ENCODE measurements around the gene PRUNE2. TPM values are rescaled to one million over a fixed set of nuclear protein-coding genes. Genes with fewer than 3 reads are reported as not detected.

The PRUNE2 gene
- total and polyA plus RNA-seq, 9 of the 15 experiments (the other 6 are each of a cell fraction or from before 2014, with no cell fraction given), result 0.05 to 0.45 (median 0.18) TPM; not detected in 1

DNA sequence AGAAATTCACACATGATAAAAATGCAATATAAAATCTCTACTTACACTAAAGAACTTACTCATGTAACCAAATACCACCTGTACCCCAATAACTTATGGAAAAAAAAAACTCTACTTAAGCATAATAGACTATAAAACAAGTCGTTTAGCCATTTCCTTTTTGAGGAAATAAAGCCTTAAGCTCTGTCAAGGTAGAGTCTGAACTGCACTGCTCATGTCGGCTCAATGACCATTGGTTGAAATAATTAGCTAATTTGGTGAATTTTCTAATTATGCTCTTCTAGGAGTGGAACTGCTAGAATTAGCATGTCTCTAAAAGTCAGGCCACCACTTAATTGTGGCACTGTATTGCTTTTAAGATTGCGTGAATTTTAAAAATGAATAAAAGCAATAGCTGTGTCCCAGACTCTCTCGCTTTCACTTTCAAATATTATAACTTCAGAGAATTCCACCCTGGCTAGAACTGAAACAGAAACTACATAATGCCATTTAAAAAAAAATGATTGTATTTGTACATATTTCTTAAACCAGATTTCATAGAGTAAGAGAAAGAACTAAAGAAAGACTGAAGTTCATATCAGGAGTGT lies 254.7 kb downstream of the PRUNE2 start (continued):
- TF ChIP-seq SAFB (IDR thresholded peaks at IDR 0.05; ENCODE audit: borderline replicate concordance, low read depth, low read length), result no peak
- TF ChIP-seq STAT5A (IDR thresholded peaks at IDR 0.05; ENCODE audit: borderline replicate concordance, low read length), result no peak

DNA sequence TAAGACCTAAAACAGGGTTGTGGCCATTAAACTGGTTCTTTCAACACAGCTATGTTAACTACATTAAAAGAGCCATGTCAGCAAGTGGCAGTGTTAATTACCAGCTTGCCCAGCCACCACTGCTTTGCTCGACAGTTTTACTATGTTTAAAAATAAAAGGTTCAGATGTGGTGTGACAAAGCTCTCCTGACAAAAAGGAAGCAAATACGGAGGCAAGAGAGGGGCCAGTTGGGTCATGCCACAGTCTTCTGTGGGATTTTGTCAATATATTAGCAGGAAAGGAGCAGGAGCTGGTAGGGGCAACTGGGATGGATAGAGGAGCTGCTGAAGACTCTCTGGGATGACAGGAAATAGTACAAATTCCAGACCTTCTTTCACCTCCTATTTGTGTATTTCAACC lies 255.2 kb downstream of the PRUNE2 start:
- ATAC-seq (no peak), FAIRE-seq (no peak), DNase-seq (ENCODE audit: extremely low read depth in 1 of 4, low spot score in 3 of 4) (no peak)
- Histone ChIP-seq H3K79me2 (ENCODE audit: control insufficient read depth, insufficient read depth, low read length) (no peaks in the 10 kb centered on the region), H3K36me3 (ENCODE audit: control insufficient read depth, insufficient read depth, low read length) (no peaks in the 10 kb centered on the region), H3K27ac (ENCODE audit: extremely low read depth, low read depth, low read length) (no peak overlapping the region), H3K4me2 (ENCODE audit: insufficient read depth, low read length) (no peak overlapping the region), H3K9me3 (replicated peaks; ENCODE audit: control insufficient read depth, insufficient read depth, low read depth, low read length) (no peaks in the 10 kb centered on the region), H3K27me3 (ENCODE audit: control insufficient read depth in 2 of 2, insufficient read depth in 2 of 2, low read length in 2 of 2) (no peaks in the 10 kb centered on the region), H3K9me1 (ENCODE audit: control insufficient read depth, insufficient read depth, low read length) (no peaks in the 10 kb centered on the region), H2AFZ (ENCODE audit: low read depth, low read length) (0 out of 2 replicates have a peak overlapping the region, but pooled peaks have one; percentile 6), H3K9ac (ENCODE audit: insufficient read depth in 1 of 2, low read depth in 2 of 2, low read length in 2 of 2) (no peak overlapping the region), H3K4me1 (replicated peaks in 1 of 2; ENCODE audit: control insufficient read depth in 2 of 2, insufficient read depth in 2 of 2, low read length in 2 of 2) (peaks cover 0 to 16% of the 10 kb centered on the region in 2 experiments; a peak in 3 of 5 replicates), H4K20me1 (replicated peaks; ENCODE audit: control insufficient read depth, insufficient read depth, low read length) (no peaks in the 10 kb centered on the region), H3K4me3 (no peak overlapping the region)
- intact Hi-C loops (cut with micrococcal nuclease), result no loop called here
- TF ChIP-seq, protein P1, sequence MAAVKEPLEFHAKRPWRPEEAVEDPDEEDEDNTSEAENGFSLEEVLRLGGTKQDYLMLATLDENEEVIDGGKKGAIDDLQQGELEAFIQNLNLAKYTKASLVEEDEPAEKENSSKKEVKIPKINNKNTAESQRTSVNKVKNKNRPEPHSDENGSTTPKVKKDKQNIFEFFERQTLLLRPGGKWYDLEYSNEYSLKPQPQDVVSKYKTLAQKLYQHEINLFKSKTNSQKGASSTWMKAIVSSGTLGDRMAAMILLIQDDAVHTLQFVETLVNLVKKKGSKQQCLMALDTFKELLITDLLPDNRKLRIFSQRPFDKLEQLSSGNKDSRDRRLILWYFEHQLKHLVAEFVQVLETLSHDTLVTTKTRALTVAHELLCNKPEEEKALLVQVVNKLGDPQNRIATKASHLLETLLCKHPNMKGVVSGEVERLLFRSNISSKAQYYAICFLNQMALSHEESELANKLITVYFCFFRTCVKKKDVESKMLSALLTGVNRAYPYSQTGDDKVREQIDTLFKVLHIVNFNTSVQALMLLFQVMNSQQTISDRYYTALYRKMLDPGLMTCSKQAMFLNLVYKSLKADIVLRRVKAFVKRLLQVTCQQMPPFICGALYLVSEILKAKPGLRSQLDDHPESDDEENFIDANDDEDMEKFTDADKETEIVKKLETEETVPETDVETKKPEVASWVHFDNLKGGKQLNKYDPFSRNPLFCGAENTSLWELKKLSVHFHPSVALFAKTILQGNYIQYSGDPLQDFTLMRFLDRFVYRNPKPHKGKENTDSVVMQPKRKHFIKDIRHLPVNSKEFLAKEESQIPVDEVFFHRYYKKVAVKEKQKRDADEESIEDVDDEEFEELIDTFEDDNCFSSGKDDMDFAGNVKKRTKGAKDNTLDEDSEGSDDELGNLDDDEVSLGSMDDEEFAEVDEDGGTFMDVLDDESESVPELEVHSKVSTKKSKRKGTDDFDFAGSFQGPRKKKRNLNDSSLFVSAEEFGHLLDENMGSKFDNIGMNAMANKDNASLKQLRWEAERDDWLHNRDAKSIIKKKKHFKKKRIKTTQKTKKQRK (IDR thresholded peaks at IDR 0.05; ENCODE audit: borderline replicate concordance, low read depth, low read length), result no peak
- TF ChIP-seq, protein P2, sequence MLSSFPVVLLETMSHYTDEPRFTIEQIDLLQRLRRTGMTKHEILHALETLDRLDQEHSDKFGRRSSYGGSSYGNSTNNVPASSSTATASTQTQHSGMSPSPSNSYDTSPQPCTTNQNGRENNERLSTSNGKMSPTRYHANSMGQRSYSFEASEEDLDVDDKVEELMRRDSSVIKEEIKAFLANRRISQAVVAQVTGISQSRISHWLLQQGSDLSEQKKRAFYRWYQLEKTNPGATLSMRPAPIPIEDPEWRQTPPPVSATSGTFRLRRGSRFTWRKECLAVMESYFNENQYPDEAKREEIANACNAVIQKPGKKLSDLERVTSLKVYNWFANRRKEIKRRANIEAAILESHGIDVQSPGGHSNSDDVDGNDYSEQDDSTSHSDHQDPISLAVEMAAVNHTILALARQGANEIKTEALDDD (IDR thresholded peaks at IDR 0.05), result no peak
- TF ChIP-seq ETV5 (CRISPR knock-in tag; IDR thresholded peaks at IDR 0.05; ENCODE audit: low read depth) (no peak), NCOA4 (IDR thresholded peaks at IDR 0.05; ENCODE audit: partially characterized antibody) (no peak), FUS (optimal IDR thresholded peaks at IDR 0.05; ENCODE audit: low read depth, low read length) (no peak), HEY1 (CRISPR knock-in tag; IDR thresholded peaks at IDR 0.05; ENCODE audit: borderline replicate concordance) (no peak), ZNF311 (CRISPR knock-in tag; IDR thresholded peaks at IDR 0.05) (no peak), ZFP30 (CRISPR knock-in tag; IDR thresholded peaks at IDR 0.05; ENCODE audit: borderline replicate concordance) (no peak), HSF4 (CRISPR knock-in tag; IDR thresholded peaks at IDR 0.05; ENCODE audit: borderline replicate concordance) (no peak), JUN (IDR thresholded peaks at IDR 0.05; ENCODE audit: borderline replicate concordance, low read depth, low read length) (no peak), JUN (CRISPR knock-in tag; IDR thresholded peaks at IDR 0.05; ENCODE audit: borderline replicate concordance) (no peak), MAZ (CRISPR knock-in tag; conservative IDR thresholded peaks at IDR 0.05 in 1 of 2, IDR thresholded peaks at IDR 0.05 in 1 of 2) (no peak), FIP1L1 (IDR thresholded peaks at IDR 0.05; ENCODE audit: low read depth, low read length, poor library complexity, severe bottlenecking) (no peak), WHSC1 (IDR thresholded peaks at IDR 0.05; ENCODE audit: low read length) (no peak)
- in situ Hi-C loops (cut with MboI), result no loop called here
- no TSS peak for BruUV-seq (replicated peaks)
- CTCF ChIA-PET (ENCODE audit: low intra/inter-chr PET ratio), result no interaction called here
- 0% methylated on average over 1 of the region's 2 CpGs for WGBS (ENCODE audit: insufficient coverage, low coverage, missing lambda C conversion rate)
- POLR2A ChIA-PET, result interaction anchor here (1.0 kb wide), 1 partner anchor 16 kb away, joined by 4 read pairs; no protein-coding TSS in a partner anchor

Data from K562 (cell line).